Loucy (cell line): ENCODE measurements around the gene NPM1.
"Not testable (repeated sequence)": the region's sequence is repeated elsewhere in the genome, so short reads cannot be mapped to it uniquely, and the experiment has no call there.

ENCODE experiments used
- EZH2phosphoT487 ChIP-seq: fragments of 200-600 bp; IDR thresholded peaks from 2 replicates; pipeline ENCODE4 v1.6.1; 2018; ENCODE audit warnings: antibody characterized with exemption, mild to moderate bottlenecking, moderate library complexity, borderline replicate concordance
- TF ChIP-seq, protein P1 (sequence below): fragments of 200-600 bp; sonication (generic); conservative IDR thresholded peaks from 2 replicates; pipeline ENCODE4 v1.5.1; 2014; ENCODE audit warnings: mild to moderate bottlenecking, antibody characterized with exemption, low read length

DNA sequence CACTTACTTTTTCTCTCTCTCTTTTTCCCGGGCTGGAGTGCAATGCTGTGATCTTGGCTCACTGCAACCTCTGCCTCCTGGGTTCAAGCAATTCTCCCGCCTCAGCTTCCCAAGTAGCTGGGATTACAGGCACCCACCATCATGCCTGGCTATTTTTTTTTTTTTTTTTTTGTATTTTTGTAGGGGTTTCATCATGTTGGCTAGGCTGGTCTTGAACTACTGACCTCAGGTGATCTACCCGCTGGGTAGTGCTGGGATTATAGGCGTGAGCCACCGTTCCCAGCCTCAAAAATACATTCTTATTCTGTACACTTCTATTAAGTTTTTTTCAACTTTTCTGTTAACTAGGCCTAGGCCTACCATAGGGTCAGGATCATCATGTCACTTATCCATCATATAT lies 26.3 kb downstream of the NPM1 start:
- TF ChIP-seq, protein P1, sequence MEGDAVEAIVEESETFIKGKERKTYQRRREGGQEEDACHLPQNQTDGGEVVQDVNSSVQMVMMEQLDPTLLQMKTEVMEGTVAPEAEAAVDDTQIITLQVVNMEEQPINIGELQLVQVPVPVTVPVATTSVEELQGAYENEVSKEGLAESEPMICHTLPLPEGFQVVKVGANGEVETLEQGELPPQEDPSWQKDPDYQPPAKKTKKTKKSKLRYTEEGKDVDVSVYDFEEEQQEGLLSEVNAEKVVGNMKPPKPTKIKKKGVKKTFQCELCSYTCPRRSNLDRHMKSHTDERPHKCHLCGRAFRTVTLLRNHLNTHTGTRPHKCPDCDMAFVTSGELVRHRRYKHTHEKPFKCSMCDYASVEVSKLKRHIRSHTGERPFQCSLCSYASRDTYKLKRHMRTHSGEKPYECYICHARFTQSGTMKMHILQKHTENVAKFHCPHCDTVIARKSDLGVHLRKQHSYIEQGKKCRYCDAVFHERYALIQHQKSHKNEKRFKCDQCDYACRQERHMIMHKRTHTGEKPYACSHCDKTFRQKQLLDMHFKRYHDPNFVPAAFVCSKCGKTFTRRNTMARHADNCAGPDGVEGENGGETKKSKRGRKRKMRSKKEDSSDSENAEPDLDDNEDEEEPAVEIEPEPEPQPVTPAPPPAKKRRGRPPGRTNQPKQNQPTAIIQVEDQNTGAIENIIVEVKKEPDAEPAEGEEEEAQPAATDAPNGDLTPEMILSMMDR = not testable (repeated sequence)
- TF ChIP-seq EZH2phosphoT487 = not testable (repeated sequence)
